Right lobe of liver (tissue), 6 donors: ENCODE results near the gene SYNM. TPM values are rescaled to one million over a fixed set of nuclear protein-coding genes. Genes with fewer than 3 reads are reported as not detected.

Experiments used
- ATAC-seq, 4 donors: fragments of 200-7000 bp; cut with Tn5 transposase; one replicate each; pipeline ENCODE4 v1.9.1; 2020; ENCODE audit warnings: mild to moderate bottlenecking in 4 of 4, moderate library complexity in 4 of 4
- DNase-seq, 3 donors: peaks; one replicate each; pipeline ENCODE4 v3.0.0-alpha.2; 2020
- H3K27ac ChIP-seq, 3 donors: fragments of 200-600 bp; one replicate each; pipeline ENCODE4 v1.8.0; 2022
- H3K27me3 ChIP-seq, 2 donors: fragments of 200-600 bp; one replicate each; pipeline ENCODE4 v1.8.0; 2022
- H3K36me3 ChIP-seq, 4 donors: fragments of 200-600 bp; sonication (generic) in 1 of 4; one replicate each; pipeline versions ENCODE4 v1.5.1 to v1.8.0; 2017 to 2022; ENCODE audit warnings: control low read depth in 1 of 4
- H3K4me1 ChIP-seq, 4 donors: fragments of 200-600 bp; sonication (generic) in 1 of 4; one replicate each; pipeline versions ENCODE4 v1.5.1 to v1.8.0; 2017 to 2022; ENCODE audit warnings: control low read depth in 1 of 4
- H3K4me3 ChIP-seq, 3 donors: fragments of 200-600 bp; one replicate each; pipeline ENCODE4 v1.8.0; 2022
- H3K9me3 ChIP-seq, 4 donors: fragments of 200-600 bp; sonication (generic) in 1 of 4; one replicate each; pipeline versions ENCODE4 v1.5.1 to v1.8.0; 2017 to 2022; ENCODE audit warnings: control low read depth in 1 of 4
- POLR2A ChIP-seq: fragments of 450-650 bp; IDR thresholded peaks from one replicate; pipeline ENCODE4 v1.6.1; 2017; ENCODE audit warnings: antibody characterized with exemption, mild to moderate bottlenecking
- WGBS: methylation state at CpG from one replicate; pipeline ENCODE4 v1.1.6; 2018; ENCODE audit warnings: low coverage, low lambda C conversion rate; ENCODE audit not compliant: insufficient coverage; ENCODE audit errors: missing lambda C conversion rate; 5-methylcytosine and 5-hydroxymethylcytosine counted together
- intact Hi-C, 2 donors: fragments of 100-400 bp; cut with DNase I; formaldehyde crosslinking; loops; one replicate each; pipeline versions ENCODE4 v1.11.2 to v1.14.1; 2022
- total RNA-seq, 6 experiments: library from RNA; depleted of rRNA in 2 of 6; stranded (reverse); fragments of >200 nt in 2 of 6; fragmentation: NEBNext Ultra II Directional in 3 of 6; extraction: Animal tissue kit (Norgen Biotek cat#: 25700) in 3 of 6; gene quantifications; one replicate each; pipeline versions ENCODE4 v1.1.0 to v1.2.4, GENCODE V29; 2016 to 2023
- TF ChIP-seq, protein P1 (sequence below), 4 donors: fragments of 200-600 bp in 3 of 4; fragments of 450-650 bp in 1 of 4; IDR thresholded peaks; one replicate each; pipeline versions ENCODE4 v1.5.1 to v1.8.0; 2016 to 2022; ENCODE audit warnings: antibody characterized with exemption in 4 of 4, mild to moderate bottlenecking in 2 of 4
- donor health status: DM: no; HTN: yes; CAD: no.
- donor health status: DM: no; HTN: no; CAD: no.
- donor health status: DM: no; HTN: no; CAD: no.
- donor health status: DM: no; HTN: yes; CAD: no.
- donor health status: DM: no; HTN: yes; CAD: no.

Gene SYNM
- total RNA-seq, 6 experiments from 2014 or later, result 1.6 to 3.5 (median 2.9) TPM

DNA sequence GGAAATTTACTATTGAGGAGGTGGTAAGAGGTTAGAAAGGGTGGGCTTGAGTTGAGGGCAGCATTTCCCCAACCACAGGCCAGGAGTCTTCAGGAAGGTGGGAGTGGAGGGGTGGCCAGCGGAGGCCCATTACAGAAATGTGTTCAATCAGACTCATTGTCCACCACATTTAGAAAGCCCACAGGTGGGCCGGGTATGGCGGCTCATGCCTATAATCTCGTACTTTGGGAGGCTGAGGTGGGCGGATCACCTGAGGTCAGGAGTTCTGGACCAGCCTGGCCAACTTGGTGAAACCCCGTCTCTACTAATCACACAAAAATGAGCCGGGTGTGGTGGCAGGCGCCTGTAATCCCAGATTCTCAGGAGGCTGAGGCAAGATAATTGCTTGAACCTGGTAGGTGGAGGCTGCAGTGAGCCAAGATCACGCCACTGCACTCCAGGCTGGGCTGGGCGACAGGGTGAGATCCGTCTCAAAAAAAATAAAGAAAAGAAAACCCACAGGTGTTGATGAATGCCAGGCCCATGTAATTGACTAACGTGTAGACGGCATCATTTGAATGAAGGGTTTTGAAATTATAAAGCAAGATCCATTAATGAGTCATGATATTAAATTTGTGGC lies 12.2 kb upstream of the SYNM start:
- Histone ChIP-seq H3K27me3 (no peaks in the 10 kb centered on the region), H3K27ac (no peak overlapping the region), H3K4me1 (no peaks in the 10 kb centered on the region), H3K9me3 (no peaks in the 10 kb centered on the region), H3K36me3 (no peaks in the 10 kb centered on the region), H3K4me3 (no peak overlapping the region)
- no peak for TF ChIP-seq POLR2A
- TF ChIP-seq, protein P1, sequence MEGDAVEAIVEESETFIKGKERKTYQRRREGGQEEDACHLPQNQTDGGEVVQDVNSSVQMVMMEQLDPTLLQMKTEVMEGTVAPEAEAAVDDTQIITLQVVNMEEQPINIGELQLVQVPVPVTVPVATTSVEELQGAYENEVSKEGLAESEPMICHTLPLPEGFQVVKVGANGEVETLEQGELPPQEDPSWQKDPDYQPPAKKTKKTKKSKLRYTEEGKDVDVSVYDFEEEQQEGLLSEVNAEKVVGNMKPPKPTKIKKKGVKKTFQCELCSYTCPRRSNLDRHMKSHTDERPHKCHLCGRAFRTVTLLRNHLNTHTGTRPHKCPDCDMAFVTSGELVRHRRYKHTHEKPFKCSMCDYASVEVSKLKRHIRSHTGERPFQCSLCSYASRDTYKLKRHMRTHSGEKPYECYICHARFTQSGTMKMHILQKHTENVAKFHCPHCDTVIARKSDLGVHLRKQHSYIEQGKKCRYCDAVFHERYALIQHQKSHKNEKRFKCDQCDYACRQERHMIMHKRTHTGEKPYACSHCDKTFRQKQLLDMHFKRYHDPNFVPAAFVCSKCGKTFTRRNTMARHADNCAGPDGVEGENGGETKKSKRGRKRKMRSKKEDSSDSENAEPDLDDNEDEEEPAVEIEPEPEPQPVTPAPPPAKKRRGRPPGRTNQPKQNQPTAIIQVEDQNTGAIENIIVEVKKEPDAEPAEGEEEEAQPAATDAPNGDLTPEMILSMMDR (IDR thresholded peaks at IDR 0.05), result no peak
- 81% methylated on average over 8 of the region's 13 CpGs for WGBS
- DNase-seq (no peak), ATAC-seq (no peak)
- intact Hi-C loops, result no loop called here

DNA sequence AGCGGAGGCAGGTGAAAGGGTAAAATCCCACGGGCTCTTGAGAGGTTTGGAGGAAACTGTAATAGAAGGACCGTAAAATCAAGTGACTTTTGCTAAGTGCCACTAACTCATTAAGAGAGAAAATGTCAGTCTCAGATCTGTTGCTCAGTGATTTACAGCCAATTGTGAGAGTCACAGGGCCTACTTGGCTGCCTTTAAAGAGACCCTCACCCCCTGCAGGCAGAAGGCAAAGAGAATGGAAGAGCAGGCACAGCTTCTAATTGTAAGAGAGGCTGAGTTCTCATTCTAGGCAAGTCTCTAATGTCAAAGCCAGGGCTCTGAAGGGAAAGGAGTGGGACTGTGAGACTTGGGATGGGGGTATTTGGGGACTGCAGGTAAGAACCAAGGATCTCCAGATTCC lies 9.3 kb upstream of the SYNM start:
- 45% methylated on average over 3 of the region's 3 CpGs for WGBS
- H3K9me3 ChIP-seq, result no peaks in the 10 kb centered on the region
- H3K36me3 ChIP-seq, result no peaks in the 10 kb centered on the region
- H3K4me1 ChIP-seq, result peaks cover 0 to 4% (median 0%) of the 10 kb centered on the region in 4 donors
- TF ChIP-seq POLR2A, result no peak
- TF ChIP-seq, protein P1 (IDR thresholded peaks at IDR 0.05), result no peak
- H3K27me3 ChIP-seq, result no peaks in the 10 kb centered on the region
- no peak overlapping the region for H3K27ac ChIP-seq
- no peak for DNase-seq
- no peak for ATAC-seq
- H3K4me3 ChIP-seq, result no peak overlapping the region
- intact Hi-C loops, result no loop called here

DNA sequence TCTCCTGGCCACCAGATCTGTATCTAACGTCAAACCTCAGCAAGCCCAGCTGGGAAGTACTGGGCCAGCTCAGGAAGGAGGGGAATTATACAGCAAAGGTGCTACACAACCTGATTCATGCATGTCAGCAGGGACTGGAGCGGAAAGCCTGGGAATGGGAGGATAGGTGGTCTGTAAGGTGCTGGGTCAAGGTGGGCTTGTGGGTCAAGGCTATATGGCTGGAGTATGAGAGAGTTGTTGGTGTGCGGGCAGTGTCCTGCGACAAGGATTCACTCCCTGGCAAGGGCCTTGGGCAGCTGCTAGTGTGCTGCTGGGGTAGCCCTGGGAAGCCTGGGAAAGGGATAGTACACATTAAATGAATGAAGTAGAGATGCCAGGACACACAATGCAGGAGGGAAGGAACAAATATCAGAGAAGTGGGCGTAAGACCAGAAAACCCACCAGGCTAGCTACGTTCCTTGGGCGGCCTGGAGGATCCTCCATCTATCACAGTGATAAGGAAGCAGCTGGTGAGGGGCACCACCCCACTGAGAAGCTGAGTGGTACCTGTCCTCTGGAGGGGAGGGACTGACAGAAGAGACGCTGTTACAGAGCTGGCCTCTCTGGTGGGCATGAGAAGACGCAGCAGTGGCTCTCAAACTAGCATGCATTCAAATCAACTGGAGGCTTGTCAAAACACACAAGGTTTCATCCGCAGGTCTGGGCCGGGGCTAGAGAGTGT lies 8.5 kb upstream of the SYNM start:
- Histone ChIP-seq H3K4me3 (no peak overlapping the region), H3K4me1 (peaks cover 0 to 9% (median 0%) of the 10 kb centered on the region in 4 donors), H3K27me3 (no peaks in the 10 kb centered on the region), H3K36me3 (no peaks in the 10 kb centered on the region), H3K9me3 (no peaks in the 10 kb centered on the region), H3K27ac (no peak overlapping the region)
- no peak for DNase-seq
- TF ChIP-seq, protein P1 (IDR thresholded peaks at IDR 0.05), result no peak
- no peak for TF ChIP-seq POLR2A
- intact Hi-C loops, result no loop called here
- no peak for ATAC-seq
- 88% methylated on average over 8 of the region's 11 CpGs for WGBS

DNA sequence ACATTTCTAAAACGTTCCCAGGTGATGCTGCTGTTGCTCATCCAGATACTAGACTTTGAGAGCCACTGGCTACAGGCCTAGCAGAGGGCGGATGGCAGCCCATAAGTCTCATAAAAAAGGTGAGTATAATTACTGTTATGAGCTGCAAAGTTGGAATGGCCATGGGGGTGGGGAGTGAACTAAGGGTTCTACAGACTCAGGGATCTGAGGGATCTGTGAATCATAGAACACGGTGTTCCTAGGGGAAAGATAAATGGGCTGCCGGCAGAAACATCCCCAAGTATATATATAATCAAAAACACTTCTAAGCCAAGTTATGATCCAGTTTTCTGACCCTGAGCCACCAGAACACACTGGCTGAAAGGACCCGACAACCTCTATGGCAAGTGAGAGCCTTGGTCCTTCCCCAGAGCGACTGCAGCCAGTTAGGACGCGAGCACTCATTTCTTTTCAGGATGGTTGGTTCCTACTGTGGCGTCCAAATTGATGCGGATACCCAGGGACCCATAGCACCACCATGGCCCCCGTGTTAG lies 7.9 kb upstream of the SYNM start:
- 62% methylated on average over 7 of the region's 11 CpGs for WGBS
- DNase-seq (no peak), ATAC-seq (no peak)
- Histone ChIP-seq H3K27ac (no peak overlapping the region), H3K4me1 (peaks cover 0 to 9% (median 0%) of the 10 kb centered on the region in 4 donors), H3K36me3 (no peaks in the 10 kb centered on the region), H3K9me3 (no peaks in the 10 kb centered on the region), H3K4me3 (no peak overlapping the region), H3K27me3 (no peaks in the 10 kb centered on the region)
- intact Hi-C loops, result no loop called here
- TF ChIP-seq, protein P1 (IDR thresholded peaks at IDR 0.05), result no peak
- TF ChIP-seq POLR2A, result no peak
